Erythroblast (primary cell): ENCODE results near the gene SMAD2.

Source experiments
- GATA1 ChIP-seq: IDR thresholded peaks from 2 replicates; pipeline ENCODE4 v1.6.1; 2011; ENCODE audit warnings: low read depth, mild to moderate bottlenecking, control low read depth, low read length, moderate library complexity
- POLR2A ChIP-seq: IDR thresholded peaks from 2 replicates; pipeline ENCODE4 v1.6.1; 2011; ENCODE audit warnings: mild to moderate bottlenecking, low read length

GRCh38 chr18:47970664-47971531, 40.4 kb upstream of the SMAD2 start:
- TF ChIP-seq POLR2A, result no peak
- TF ChIP-seq GATA1, result no peak
